Measurements from ENCODE around the gene ZNF605.
"Not testable (repeated sequence)": the region's sequence is repeated elsewhere in the genome, so short reads cannot be mapped to it uniquely, and the experiment has no call there.

The ZNF605 gene

DNA sequence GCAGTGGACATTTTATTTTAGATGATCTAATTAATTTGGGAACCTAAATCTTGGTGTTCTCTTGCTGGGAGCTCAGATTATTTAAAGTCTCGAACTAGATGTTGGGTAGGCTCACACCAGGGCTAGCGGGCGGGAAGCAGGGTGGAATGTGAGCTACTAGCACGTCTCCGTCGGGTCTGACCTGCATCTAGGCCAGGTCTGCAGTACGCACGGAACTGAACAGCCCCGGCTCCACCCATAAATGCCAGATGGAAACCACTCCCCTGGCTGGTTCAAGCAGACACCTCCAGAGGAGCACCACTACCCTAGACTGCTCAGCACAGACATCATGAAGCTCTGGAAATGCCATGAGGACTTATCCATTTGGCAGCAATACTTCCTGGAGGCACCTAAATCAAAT is 10.3 kb downstream of the ZNF605 start:
- Histone ChIP-seq H3K9me3 (peaks cover 5% of the 10 kb centered on the region), H3K36me3 (peaks cover 40% of the 10 kb centered on the region), H3K27me3 (no peaks in the 10 kb centered on the region), H3K4me1 (no peaks in the 10 kb centered on the region), H3K4me3 (ENCODE audit: low read depth, low read length) (no peak overlapping the region)
- TF ChIP-seq, protein P1, sequence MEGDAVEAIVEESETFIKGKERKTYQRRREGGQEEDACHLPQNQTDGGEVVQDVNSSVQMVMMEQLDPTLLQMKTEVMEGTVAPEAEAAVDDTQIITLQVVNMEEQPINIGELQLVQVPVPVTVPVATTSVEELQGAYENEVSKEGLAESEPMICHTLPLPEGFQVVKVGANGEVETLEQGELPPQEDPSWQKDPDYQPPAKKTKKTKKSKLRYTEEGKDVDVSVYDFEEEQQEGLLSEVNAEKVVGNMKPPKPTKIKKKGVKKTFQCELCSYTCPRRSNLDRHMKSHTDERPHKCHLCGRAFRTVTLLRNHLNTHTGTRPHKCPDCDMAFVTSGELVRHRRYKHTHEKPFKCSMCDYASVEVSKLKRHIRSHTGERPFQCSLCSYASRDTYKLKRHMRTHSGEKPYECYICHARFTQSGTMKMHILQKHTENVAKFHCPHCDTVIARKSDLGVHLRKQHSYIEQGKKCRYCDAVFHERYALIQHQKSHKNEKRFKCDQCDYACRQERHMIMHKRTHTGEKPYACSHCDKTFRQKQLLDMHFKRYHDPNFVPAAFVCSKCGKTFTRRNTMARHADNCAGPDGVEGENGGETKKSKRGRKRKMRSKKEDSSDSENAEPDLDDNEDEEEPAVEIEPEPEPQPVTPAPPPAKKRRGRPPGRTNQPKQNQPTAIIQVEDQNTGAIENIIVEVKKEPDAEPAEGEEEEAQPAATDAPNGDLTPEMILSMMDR (IDR thresholded peaks at IDR 0.05; ENCODE audit: low read depth, low read length): no peak
- no peak for DNase-seq

DNA sequence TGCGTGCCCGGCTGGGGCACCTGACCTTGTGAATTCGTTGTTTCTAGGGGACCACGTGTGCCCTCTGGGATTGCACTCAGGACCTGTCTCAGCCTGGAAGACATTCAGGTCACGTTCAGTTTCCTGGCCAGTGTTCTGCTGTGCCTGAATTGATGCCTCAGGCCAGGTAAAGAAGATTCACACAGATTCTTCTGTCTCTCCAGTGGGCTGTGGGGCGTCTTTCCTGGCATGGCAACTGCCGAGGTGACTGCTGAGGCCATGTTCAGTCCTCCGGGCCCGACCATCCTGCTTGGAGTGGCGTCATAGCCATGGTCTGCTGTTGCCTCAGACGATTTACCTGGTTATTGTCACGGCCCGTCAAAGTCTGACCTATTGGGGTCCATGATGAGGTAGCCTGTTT is 13.5 kb downstream of the ZNF605 start:
- peaks cover 5% of the 10 kb centered on the region for H3K9me3 ChIP-seq
- H3K36me3 ChIP-seq: peaks cover 40% of the 10 kb centered on the region
- TF ChIP-seq, protein P1 (IDR thresholded peaks at IDR 0.05; ENCODE audit: low read depth, low read length): no peak
- no peak for DNase-seq
- no peak overlapping the region for H3K4me3 ChIP-seq (ENCODE audit: low read depth, low read length)
- no peaks in the 10 kb centered on the region for H3K4me1 ChIP-seq
- no peaks in the 10 kb centered on the region for H3K27me3 ChIP-seq

GRCh38 chr12:132941336-132941954 is 14.7 kb downstream of the ZNF605 start:
- Histone ChIP-seq H3K4me1 (no peaks in the 10 kb centered on the region), H3K9me3 (peaks cover 5% of the 10 kb centered on the region), H3K4me3 (ENCODE audit: low read depth, low read length) (no peak overlapping the region), H3K27me3 (no peaks in the 10 kb centered on the region), H3K36me3 (peaks cover 40% of the 10 kb centered on the region)
- no peak for DNase-seq
- TF ChIP-seq, protein P1 (IDR thresholded peaks at IDR 0.05; ENCODE audit: low read depth, low read length): no peak

DNA sequence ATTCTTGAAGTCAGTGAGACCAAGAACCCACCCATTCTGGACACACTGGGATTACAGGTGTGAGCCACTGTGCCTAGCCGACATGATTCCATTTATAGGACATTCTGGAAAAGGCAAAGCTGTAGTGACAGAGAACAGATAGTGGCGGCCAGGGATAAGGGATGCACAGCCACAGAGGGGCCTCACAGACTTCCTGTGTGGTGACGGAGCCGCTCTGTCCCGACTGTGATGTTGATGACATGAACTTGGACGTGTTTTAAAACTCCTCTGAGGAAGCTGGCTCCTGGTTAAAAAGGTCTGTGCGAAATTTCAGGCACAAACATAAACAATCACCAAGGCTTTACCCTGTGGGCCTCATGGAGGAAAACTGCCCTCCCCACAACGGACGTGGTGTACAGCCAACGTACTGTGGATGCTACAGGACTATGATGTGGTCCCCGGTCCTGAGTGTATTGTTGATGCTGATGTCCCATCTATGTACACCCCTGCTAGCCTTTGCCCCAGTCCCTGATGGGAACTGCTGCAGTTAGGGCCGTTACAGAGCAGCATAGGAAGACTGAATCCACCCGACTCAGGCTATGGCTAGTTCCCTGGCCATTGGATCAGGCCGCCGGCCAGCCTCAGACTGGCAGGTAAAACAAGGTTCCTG is 15.9 kb downstream of the ZNF605 start:
- Histone ChIP-seq H3K9me3 (peaks cover 5% of the 10 kb centered on the region), H3K4me3 (ENCODE audit: low read depth, low read length) (no peak overlapping the region), H3K36me3 (peaks cover 40% of the 10 kb centered on the region)

DNA sequence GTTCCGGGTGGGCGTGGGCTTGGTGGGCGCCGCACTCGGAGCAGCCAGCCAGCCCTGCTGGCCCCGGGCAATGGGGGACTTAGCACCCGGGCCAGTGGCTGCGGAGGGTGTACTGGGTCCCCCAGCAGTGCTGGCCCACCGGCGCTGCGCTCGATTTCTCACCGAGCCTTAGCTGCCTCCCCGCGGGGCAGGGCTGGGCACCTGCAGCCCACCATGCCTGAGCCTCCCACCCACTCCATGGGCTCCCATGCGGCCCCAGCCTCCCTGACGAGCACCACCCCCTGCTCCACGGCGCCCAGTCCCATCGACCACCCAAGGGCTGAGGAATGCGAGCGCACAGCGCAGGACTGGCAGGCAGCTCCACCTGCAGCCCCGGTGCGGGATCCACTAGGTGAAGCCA is 17.3 kb downstream of the ZNF605 start:
- H3K4me1 ChIP-seq; H3K9me3 ChIP-seq; H3K4me3 ChIP-seq (ENCODE audit: low read depth, low read length); H3K27me3 ChIP-seq; DNase-seq: not testable (repeated sequence)
- H3K36me3 ChIP-seq: peaks cover 30% of the 10 kb centered on the region

More for the DNA sequence above, 15.9 kb downstream of the ZNF605 start:
- DNase-seq: no peak
- TF ChIP-seq, protein P1 (IDR thresholded peaks at IDR 0.05; ENCODE audit: low read depth, low read length): no peak
- H3K4me1 ChIP-seq: no peaks in the 10 kb centered on the region
- H3K27me3 ChIP-seq: no peaks in the 10 kb centered on the region

- Histone ChIP-seq H3K36me3 (peaks cover 17% of the 10 kb centered on the region), H3K4me1 (no peaks in the 10 kb centered on the region), H3K4me3 (ENCODE audit: low read depth, low read length) (no peak overlapping the region), H3K9me3 (peaks cover 8% of the 10 kb centered on the region), H3K27me3 (no peaks in the 10 kb centered on the region)
- TF ChIP-seq, protein P1 (IDR thresholded peaks at IDR 0.05; ENCODE audit: low read depth, low read length): no peak
- no peak for DNase-seq
Observed at GRCh38 chr12:132937476-132937875, 18.6 kb downstream of the ZNF605 start.

DNA sequence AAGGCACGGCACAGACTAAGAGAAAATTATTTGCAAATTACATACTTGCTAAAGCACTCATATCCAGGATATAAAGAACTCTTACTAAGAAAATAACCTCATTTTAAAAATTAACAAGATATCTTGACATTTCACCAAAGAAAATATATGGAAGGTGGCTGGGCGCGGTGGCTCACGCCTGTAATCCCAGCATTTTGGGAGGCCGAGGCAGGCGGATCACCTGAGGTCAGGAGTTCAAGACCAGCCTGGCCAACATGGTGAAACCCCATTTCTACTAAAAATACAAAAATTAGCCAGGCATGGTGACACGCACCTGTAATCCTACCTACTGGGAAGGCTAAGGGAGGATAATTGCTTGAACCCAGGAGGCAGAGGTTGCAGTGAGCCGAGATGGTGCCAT is 19.2 kb downstream of the ZNF605 start:
- H3K4me3 ChIP-seq (ENCODE audit: low read depth, low read length); H3K9me3 ChIP-seq; DNase-seq; H3K4me1 ChIP-seq; H3K27me3 ChIP-seq: not testable (repeated sequence)
- H3K36me3 ChIP-seq: peaks cover 13% of the 10 kb centered on the region
